HG02852 (cell line): ENCODE measurements around the gene ZEB2.
A peak's percentile ranks its signal among the peaks of the same experiment; 100 is the strongest.

Experiments
- ATAC-seq: cut with Tn5 transposase; IDR thresholded peaks from one replicate; pipeline ENCODE4 v1.9.1; 2021; ENCODE audit warnings: mild to moderate bottlenecking, moderate library complexity; ENCODE audit not compliant: unreplicated experiment

The ZEB2 gene

DNA sequence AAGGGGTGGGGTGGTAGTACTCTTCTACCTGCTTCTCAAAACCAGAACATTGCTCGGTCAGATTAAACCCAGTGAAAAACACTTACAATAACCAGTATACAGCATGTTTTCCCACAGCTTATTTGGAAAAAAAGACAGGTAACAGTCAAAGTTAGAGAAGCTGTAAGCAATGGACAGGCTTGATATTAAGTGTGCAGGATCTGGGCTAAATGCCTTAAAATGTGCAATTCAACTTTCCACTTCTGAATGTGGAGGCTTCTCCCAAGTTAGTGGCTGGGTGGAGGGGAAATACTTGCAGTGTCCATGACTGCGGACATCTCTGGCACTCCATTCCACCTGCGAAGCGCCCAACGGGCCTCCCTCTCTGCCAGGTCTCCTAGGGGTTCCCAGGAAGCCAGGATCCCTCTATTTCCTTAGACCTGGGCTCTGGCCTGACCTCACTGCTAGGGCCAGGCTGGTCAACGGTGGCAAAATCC lies 5.3 kb downstream of the ZEB2 start:
- no peak for ATAC-seq

DNA sequence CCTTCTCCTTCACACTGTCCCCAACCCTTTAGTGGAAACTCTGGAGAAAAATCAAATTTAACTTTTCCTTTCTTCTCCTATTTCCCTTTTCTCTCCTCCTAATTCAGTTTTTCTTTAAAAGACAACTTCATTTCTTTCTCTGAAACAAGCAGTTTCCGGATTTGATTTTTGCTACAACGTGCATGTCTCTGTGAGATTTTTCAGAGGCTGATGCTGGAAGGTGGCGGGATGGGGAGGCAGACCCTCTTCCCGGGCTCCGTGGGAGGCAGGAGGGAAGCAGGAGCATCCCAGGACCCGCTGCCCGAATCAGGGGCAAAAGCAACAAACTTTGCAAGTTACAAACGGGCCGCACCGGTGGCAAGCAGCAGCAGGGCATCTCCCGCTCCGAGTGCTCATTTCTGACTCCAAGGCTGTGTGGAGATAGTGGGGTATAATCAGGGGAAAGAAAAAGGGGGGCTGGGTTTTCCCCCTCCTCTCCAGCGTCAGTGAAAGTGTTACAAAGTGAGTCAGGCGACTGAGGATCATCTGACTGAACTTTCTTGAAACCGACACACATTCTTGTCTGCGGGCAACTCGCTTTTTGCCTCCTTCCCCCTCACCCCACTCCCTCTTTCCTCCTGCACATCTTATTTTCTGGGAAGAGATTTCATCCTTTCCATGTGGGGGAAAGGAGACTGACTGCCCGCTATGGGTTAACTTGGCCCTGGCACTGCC lies 6.4 kb downstream of the ZEB2 start:
- ATAC-seq: no peak

DNA sequence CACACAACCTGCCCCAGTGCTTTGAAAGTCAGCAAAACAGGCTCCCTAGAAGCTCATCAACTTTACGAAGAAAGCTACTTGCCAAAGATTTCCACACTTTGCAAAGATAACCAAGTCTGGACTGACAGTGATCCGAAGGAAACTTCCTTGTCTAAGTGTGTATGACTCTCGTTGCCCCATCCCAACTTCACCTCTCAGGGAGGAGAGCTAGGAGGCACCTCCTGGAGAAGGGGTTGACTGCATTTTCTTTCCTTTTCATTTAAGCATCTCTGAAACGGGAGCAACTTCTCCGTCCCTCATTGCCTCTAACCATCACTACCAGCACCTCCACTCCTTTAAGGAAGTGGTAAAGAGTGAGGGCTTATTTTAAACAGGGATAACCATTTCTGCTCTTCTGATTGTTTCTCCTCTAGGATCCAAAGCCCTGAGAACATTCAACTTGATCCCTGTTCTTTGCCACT lies 7.0 kb downstream of the ZEB2 start:
- ATAC-seq: no peak

DNA sequence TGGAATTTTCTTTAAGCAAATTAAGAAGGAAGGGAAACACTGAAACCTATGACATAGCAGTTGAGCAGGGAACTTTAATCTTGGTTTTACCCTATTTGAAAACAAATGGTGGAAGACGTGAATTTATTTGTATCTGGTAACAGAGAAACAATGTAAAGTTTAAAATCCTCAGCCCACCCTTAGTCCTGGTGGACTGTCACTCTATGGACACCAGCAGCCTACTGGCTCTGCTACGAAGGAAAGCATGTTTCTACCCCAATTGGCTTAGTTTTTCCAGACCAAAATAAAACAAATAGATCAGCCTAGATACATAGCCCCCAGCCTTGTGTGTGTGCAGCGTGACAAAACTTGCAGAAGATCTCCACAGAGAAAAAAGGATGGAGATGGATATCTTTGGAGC lies 7.4 kb downstream of the ZEB2 start:
- ATAC-seq: no peak

DNA sequence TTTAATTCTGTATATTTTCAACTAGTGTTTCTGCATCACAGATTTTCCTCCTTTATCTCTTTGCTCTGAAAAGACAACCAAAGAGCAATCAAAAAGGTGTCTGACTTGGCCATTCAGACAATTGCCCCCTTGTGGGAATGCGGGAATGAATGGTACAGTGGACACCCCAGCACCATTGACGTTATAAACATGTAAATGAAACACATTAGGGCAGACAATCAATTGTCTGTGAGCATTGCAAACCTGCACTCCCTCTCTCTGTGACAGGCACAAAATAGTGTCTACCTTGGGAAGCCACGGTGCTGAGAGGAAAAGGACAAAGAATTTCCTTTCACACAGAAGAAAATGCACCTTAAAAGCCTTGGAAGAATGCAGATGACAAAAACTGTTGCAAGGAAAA lies 8.0 kb downstream of the ZEB2 start:
- no peak for ATAC-seq

DNA sequence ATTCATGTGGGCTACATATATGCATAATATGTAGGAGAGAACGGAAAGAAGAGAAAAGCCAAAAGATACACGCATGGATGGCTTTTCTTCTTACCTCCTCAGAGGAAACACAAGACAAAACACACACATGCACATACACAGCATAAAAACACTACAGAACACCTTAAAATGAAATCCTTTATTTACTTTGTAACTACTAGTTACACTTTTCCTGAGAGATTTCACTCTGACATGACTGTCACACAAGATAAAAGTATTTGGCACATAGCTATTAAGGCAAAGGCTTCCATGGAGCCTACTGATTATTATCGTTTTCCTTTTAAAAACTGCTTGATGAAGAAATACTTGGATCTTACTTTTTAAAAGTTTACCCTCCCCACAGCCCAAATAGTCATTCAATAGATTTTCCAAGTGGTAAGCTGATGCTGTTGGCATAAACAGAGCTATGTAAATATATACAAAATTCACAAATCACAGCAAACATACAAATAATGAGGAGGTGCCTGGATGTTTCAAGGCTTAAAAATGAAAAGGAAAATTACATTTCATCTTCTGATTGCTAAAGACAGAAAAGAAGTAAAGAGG lies 8.6 kb downstream of the ZEB2 start:
- ATAC-seq: peak; percentile 3

DNA sequence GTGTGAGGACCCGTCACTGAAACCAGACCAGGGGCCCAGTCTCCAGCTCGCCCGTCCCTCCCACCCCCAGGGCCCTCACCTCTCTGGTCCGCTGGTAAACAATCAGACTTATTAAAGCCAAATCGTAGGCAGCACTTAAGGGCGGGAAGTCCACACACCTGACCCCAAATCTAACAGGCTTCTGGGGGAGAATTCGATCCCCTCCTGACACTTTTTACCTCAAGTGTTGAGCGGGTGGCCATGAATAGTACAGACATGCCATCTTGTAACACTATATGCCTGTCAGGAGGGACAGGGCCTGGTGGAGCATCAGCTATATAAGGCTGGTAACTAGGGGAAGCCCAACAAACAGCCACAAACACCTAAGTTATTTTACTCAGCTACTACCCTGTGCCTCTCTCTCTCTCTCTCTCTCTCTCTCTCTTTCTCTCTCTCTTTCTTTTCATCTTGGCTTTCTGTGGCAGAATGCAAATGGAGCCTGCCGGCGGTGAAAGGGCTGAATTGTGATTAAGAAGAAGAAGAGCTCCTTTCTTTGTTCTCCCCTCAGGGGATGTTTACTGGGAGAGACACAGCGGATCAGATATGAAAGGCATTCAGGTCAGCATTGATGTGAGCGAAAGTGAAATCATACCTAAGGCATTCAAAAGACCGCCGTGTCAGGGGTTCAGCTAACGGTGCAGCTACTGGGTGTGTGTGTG lies 9.5 kb downstream of the ZEB2 start:
- peak; percentile 77 for ATAC-seq

DNA sequence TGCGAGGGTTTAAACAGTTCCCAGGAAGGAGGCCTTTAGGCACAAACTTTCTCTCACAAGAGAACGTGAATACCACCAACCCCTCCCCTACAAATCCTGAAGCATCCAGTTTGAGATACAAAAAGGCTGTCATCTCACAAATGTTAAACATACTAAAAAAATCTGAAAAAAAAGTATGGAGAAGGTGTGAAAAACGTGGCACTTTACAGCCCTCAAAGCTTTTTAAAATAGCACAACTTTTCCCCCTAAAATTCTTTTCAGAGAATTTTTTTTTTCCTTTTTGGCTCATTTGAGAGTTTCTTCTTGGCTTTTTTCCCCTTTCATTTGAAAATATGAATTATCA lies 10.1 kb downstream of the ZEB2 start:
- ATAC-seq: no peak

DNA sequence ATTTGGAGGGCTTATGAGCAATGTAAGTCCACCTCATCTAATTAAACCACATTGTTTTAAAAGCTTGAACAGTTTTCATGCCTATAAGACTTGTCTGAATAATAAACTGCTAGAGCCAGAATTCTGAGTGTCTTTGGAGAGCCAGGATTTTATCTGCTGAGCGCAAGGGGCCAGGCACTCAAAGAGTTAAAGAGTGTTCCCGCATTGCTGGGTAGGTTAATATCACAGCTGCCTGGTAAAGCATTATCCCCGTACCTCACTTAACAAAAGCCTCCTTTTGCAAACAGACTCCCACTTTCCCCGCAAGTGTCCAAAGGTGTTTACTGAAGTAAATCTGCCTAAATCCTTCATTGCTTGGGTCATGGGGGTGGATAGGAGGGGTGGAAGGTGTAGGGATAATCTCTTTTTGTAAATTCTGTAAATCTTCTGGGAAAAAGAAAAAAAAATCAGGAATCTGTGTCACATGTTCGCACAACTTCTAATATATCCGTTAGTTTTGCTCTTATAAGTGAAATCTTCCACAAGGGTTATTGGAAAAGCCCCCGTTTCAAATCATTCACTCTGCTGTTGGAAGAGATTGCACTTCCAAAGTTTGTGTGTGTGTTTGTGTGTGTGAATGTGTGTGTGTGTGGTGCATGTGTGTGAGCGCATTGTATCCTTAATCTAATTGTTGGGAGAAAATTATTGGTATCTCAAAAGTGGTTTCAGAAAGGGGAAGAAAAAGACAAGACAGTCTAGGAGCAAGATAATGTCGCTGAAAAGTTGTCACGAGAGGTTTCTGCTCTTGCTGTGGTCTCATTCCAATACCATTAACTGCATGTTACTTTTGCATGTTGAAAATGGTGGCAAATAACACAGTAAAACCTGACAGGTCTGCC lies 10.7 kb downstream of the ZEB2 start:
- no peak for ATAC-seq

DNA sequence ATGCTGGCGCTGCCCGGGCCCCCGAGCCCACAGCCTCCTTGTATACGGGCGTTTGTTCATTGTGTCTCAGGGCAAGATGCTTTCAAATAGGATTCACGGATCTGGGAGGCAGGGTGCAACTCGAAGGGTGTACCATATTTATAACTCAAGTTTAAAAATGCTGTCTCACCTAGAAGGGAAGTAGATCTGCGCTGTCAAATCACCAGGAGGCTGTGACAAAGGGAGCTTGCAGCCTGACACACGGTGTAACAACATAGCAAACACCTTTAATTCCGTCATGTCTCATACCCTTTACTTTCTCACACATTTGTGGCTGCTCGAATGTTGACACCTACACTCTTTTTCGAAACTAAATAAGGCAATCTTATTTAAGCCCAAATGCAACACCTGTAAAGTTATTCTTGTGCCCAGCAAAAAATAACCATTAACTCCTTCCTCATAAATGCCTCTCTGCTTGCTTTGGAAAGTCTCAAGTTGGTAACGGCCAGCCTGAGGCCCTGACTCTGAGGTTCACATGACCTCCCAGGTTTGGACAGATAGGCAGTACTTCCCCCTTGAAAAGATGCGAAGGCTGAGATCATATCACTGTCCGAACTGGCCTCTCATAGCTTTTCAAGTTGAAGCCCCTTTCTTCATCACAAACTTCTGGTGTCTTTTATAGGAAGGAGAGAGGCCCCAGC lies 11.6 kb downstream of the ZEB2 start:
- no peak for ATAC-seq

DNA sequence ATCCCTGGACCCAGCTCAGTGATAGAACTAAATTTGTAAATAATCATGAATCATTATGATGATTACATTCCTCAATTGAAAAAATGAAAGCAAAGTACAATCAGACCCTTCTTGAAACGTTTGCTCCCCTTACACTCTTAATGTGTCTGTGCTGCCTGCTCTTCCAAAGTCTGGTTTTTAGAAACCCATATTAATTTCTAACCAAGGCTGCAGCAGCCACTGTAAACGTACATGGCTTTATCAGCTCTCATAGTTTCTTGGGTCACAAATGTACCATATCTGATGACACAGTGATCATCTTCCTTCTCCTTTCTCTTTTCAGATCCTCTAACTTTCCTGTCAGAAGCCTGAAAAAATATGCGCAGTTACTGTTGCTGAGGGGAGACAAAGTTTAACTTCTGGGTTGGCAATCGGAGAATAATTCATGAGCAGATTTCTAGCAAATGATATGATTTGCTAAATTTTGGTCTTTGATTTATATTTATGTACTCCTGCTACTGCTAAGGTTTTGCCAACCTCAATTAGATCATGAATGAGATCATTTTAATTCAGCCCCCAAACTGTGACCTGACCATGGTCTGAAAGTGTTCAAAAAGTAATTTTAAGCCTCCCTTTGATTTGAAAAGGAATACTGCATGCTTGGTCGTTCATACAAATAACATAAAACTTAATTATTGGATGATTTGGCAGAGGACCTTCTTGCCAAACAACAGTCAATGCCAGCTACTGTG lies 12.3 kb downstream of the ZEB2 start:
- ATAC-seq: no peak

DNA sequence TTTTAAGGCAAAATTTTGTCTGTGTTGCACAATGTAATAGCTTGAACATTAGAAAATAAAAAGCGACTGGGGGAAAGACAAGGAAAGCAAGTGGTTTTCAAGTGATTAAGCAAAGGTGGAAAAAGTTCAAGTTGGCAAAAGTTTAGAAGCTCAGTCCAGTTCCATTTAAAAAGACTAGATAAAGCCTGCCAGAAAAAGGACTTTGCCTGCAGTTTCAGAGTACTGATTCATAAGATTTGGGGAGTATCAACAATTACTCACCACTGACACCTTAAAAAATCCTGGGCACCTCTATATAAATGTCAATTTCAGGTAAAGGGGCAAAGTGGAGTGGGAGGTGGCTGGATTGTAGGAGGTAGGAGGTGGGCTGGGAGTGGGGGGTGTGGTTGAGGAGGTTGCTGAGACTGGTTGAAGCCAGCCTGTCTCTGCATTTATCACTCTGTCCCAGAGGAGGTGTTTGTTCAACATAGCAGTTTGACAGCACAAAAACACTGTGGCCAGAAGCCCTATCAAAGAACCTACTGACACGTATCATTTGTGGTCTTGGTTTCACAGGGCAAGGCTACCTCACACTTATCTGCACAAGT lies 14.6 kb downstream of the ZEB2 start:
- no peak for ATAC-seq

DNA sequence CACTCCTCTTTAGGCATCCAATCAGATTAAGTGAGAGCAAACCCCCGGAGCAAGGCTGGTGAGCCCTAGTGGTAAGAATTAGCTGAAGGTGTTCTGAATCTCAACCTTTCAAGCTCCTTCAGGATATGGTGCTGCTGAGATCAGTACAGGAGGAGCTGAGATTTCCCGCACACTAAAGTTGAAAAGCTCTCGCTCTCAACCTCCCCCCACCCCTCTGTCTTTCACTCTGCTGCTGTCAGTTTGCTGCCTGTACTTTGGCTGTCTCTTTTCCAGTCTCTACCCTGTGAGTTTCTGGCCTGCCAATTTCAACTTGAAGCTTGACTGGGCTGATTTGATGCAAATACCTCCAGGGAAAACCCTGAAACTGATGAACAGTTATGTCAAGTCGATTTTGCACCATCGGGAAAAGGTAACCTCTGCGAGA lies 15.7 kb downstream of the ZEB2 start:
- no peak for ATAC-seq

DNA sequence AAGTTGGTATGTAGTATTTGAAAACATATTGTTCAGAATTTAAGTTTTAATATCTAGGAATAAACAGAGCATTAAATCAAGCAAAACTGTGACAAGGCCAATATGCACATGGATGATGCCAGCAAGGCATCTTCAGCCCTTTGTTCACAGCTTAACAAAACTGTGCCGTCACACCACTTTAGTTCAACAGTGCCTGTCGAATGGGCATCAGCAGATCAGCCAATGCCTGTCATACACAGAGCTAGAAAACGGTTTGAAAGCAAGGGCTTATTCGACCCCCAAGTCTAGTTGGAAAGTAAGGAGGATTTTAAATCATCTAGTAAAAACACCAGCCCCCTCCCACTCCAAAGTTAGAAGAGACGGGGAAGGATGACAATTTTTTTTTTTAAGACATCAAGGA lies 16.7 kb downstream of the ZEB2 start:
- ATAC-seq: no peak

DNA sequence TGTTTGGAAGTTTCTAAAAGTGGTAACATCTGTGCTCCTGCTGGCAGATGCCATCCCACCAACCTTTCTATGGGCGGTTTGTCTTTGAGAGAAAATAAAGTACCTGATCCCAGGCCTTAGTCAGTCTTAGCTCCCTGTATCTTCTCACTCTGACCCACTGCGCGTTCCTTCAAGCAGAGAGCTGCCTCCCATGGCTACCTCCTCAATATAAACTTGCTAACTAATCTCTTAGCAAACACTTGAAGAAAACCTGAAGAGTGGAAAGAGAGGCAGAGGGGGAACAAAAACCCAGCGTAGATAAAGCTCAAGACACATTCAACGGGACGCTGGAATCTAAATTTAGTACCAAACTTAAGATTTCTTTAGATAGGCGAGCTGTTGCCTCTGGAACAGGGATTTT lies 17.6 kb downstream of the ZEB2 start:
- no peak for ATAC-seq

DNA sequence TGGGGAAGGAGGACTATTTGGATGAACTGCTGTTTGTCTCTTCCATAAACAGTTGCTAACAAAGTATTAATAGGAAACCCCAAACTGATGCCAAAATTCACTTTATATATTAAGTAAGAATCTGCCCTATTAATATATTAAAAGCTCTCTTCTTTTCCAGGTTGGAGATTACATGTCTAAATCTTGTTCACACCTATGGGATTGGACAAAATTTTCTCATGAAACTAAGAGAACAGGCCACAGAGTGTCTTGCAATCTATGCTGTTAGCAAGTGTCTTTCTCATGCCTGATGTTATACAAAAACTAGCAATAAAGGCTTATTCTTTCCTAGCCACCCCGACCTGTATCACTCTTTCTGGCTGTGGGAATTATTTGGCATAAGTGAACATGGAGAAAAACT lies 18.3 kb downstream of the ZEB2 start:
- ATAC-seq: no peak

DNA sequence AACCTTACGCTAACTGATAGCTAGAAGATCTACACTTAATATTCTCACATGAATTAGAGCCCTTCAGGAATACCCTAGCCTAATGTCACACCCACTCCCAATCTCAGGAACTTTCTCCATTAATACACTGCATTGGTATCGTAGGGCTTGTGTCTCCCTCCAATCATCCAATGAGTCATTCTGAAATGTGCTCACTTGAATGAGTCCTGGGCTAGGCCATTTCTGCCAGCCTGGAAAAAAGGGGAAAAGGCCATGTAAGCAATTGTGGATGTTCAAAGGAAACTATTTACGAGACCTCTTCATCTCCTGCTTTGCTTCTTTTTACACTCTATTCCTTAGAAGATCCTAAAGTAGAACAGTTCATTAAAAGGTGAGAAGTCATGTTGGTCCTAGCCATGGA lies 18.8 kb downstream of the ZEB2 start:
- ATAC-seq: no peak

DNA sequence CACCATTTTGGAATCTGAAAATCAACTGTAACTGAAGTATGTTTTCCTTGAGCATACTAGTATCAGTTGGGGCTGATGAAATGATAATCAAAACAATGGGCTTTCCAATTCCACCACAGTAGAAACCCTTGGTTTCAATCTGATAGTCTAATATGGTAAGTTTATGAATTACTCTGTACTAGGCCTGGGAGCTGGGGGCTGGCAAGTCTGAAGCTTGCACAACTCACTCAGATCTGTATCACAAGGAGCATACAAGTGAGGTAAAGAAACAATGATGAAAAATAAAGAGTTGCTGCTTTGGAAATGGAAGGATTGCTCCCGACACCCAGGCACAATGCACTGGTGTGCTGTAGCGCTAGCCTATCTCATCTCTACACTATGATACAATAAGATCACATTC lies 19.4 kb downstream of the ZEB2 start:
- no peak for ATAC-seq

DNA sequence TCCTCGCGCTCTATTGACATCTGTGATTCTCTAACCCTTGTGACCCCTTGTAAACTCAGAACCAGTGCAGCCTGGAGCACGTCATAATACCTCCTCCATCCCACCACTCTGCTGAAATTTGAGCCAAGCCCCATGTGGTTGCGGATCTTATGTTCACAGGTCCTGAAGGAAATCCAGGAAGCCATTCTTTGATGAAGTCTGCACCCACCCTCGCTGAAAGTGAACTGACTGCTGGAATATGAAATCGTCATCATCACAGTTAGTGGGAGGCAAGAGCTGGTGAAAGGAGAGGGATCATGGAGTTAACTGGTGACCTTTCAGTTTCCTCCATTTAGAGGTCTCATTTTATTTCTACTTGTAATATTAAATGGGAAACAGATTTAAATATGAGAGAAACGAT lies 21.6 kb downstream of the ZEB2 start:
- no peak for ATAC-seq
